SK-N-MC (cell line): ENCODE measurements around the gene SDR42E2.

Experiments
- EZH2 ChIP-seq: fragments of 200-600 bp; sonication (generic); IDR thresholded peaks from one replicate; pipeline ENCODE4 v1.6.1; 2017; ENCODE audit warnings: antibody characterized with exemption
- FOXP2 ChIP-seq: optimal IDR thresholded peaks from 2 replicates; pipeline ENCODE3; 2011; ENCODE audit warnings: mild to moderate bottlenecking, moderate library complexity; ENCODE audit not compliant: insufficient read depth; ENCODE audit errors: extremely low read length, control extremely low read depth
- POLR2AphosphoS5 ChIP-seq: IDR thresholded peaks from 2 replicates; pipeline ENCODE4 v1.6.1; 2012; ENCODE audit warnings: mild to moderate bottlenecking, low read depth, low read length, borderline replicate concordance

GRCh38 chr16:22192261-22193062 is 30.2 kb downstream of the SDR42E2 start:
- TF ChIP-seq FOXP2 (no peak), EZH2 (no peak), POLR2AphosphoS5 (no peak)
